H9 (cell line): ENCODE results near the gene TNPO2. TPM values are rescaled to one million over a fixed set of nuclear protein-coding genes. Genes with fewer than 3 reads are reported as not detected.

Experiments used
- DNase-seq: peaks from one replicate; pipeline ENCODE4 v3.0.0-alpha.2; 2017
- H2AFZ ChIP-seq: one replicate; pipeline ENCODE4 v1.6.1; 2013; ENCODE audit warnings: mild to moderate bottlenecking, low read length, control low read depth, moderate library complexity
- H2AK5ac ChIP-seq: 2 replicates; pipeline ENCODE4 v1.6.1; 2013; ENCODE audit warnings: low read length, control low read depth, mixed read lengths; ENCODE audit not compliant: insufficient read length
- H2BK120ac ChIP-seq: one replicate; pipeline ENCODE4 v1.6.1; 2013; ENCODE audit warnings: low read depth, mild to moderate bottlenecking, low read length, control low read depth, inconsistent platforms; ENCODE audit not compliant: poor library complexity, severe bottlenecking
- H2BK12ac ChIP-seq: 2 replicates; pipeline ENCODE4 v1.6.1; 2013; ENCODE audit warnings: low read length, control low read depth, mixed read lengths, low read depth; ENCODE audit not compliant: insufficient read length
- H2BK15ac ChIP-seq: 2 replicates; pipeline ENCODE4 v1.6.1; 2013; ENCODE audit warnings: low read depth, low read length, control low read depth
- H2BK20ac ChIP-seq: one replicate; pipeline ENCODE4 v1.6.1; 2013; ENCODE audit warnings: low read depth, mild to moderate bottlenecking, low read length, control low read depth, inconsistent platforms; ENCODE audit not compliant: poor library complexity, severe bottlenecking
- H2BK5ac ChIP-seq: 2 replicates; pipeline ENCODE4 v1.6.1; 2013; ENCODE audit warnings: low read length, control low read depth, mixed read lengths; ENCODE audit not compliant: insufficient read length
- H3K14ac ChIP-seq: 2 replicates; pipeline ENCODE4 v1.6.1; 2013; ENCODE audit warnings: low read length, control low read depth; ENCODE audit not compliant: insufficient read depth
- H3K18ac ChIP-seq: 2 replicates; pipeline ENCODE4 v1.6.1; 2013; ENCODE audit warnings: low read depth, mild to moderate bottlenecking, mixed read lengths, low read length, control low read depth; ENCODE audit not compliant: insufficient read length
- H3K23ac ChIP-seq: 2 replicates; pipeline ENCODE4 v1.6.1; 2013; ENCODE audit warnings: low read length, control low read depth, mixed read lengths, low read depth; ENCODE audit not compliant: insufficient read length
- H3K23me2 ChIP-seq: 2 replicates; pipeline ENCODE4 v1.6.1; 2013; ENCODE audit warnings: low read depth, mild to moderate bottlenecking, mixed read lengths, low read length, control low read depth; ENCODE audit not compliant: insufficient read length, poor library complexity, severe bottlenecking
- H3K27ac ChIP-seq: 2 replicates; pipeline ENCODE4 v1.5.1; 2013; ENCODE audit warnings: low read length, control low read depth, mixed read lengths, low read depth; ENCODE audit not compliant: insufficient read length
- H3K27me3 ChIP-seq: 2 replicates; pipeline ENCODE4 v1.6.1; 2013; ENCODE audit warnings: low read length, control low read depth, inconsistent platforms; ENCODE audit not compliant: insufficient read depth
- H3K4ac ChIP-seq: 2 replicates; pipeline ENCODE4 v1.6.1; 2013; ENCODE audit warnings: low read depth, mild to moderate bottlenecking, control low read depth, inconsistent platforms, low read length, moderate library complexity
- H3K4me1 ChIP-seq: 2 replicates; pipeline ENCODE4 v1.6.1; 2013; ENCODE audit warnings: low read length, control low read depth, inconsistent platforms; ENCODE audit not compliant: insufficient read depth
- H3K4me2 ChIP-seq: 2 replicates; pipeline ENCODE4 v1.6.1; 2013; ENCODE audit warnings: low read length, control low read depth, mixed read lengths; ENCODE audit not compliant: insufficient read length, insufficient read depth
- H3K56ac ChIP-seq: 2 replicates; pipeline ENCODE4 v1.6.1; 2013; ENCODE audit warnings: low read depth, mild to moderate bottlenecking, mixed read lengths, low read length, control low read depth; ENCODE audit not compliant: insufficient read length
- H3K79me1 ChIP-seq: 2 replicates; pipeline ENCODE4 v1.6.1; 2013; ENCODE audit warnings: low read depth, mild to moderate bottlenecking, moderate library complexity, low read length, control low read depth, inconsistent platforms; ENCODE audit not compliant: insufficient read depth, poor library complexity, severe bottlenecking
- H3K79me2 ChIP-seq: 2 replicates; pipeline ENCODE4 v1.6.1; 2013; ENCODE audit warnings: low read length, control low read depth, inconsistent platforms; ENCODE audit not compliant: insufficient read depth
- H3K9ac ChIP-seq: 2 replicates; pipeline ENCODE4 v1.6.1; 2013; ENCODE audit warnings: low read length, control low read depth, mixed read lengths; ENCODE audit not compliant: insufficient read length; ENCODE audit errors: extremely low read depth
- H3K9me3 ChIP-seq: one replicate; pipeline ENCODE4 v1.6.1; 2013; ENCODE audit warnings: low read depth, low read length, inconsistent platforms; ENCODE audit not compliant: control insufficient read depth
- H3T11ph ChIP-seq: one replicate; pipeline ENCODE4 v1.6.1; 2013; ENCODE audit warnings: mild to moderate bottlenecking, low read length, control low read depth, inconsistent platforms
- H4K20me1 ChIP-seq: one replicate; pipeline ENCODE4 v1.6.1; 2013; ENCODE audit not compliant: control insufficient read depth, insufficient read length, insufficient read depth
- H4K5ac ChIP-seq: 2 replicates; pipeline ENCODE4 v1.6.1; 2013; ENCODE audit warnings: low read depth, mild to moderate bottlenecking, mixed read lengths, low read length, control low read depth; ENCODE audit not compliant: insufficient read length
- H4K8ac ChIP-seq: replicated peaks from 2 replicates; pipeline ENCODE4 v1.6.1; 2013; ENCODE audit warnings: low read length, control low read depth, mixed read lengths, low read depth; ENCODE audit not compliant: insufficient read length
- H4K91ac ChIP-seq: 2 replicates; pipeline ENCODE4 v1.6.1; 2013; ENCODE audit warnings: low read depth, mild to moderate bottlenecking, moderate library complexity, mixed read lengths, low read length, control low read depth; ENCODE audit not compliant: insufficient read length
- H3K27ac Mint-ChIP-seq, 3 experiments: 2 replicates in 2 of 3; 3 replicates in 1 of 3; pipeline ENCODE4 v1.8.0; 2020 to 2021; ENCODE audit warnings: mixed read lengths in 3 of 3, mild to moderate bottlenecking in 1 of 3, moderate library complexity in 1 of 3
- H3K27me3 Mint-ChIP-seq: 2 replicates; pipeline ENCODE4 v1.8.0; 2021; ENCODE audit warnings: low read depth, mild to moderate bottlenecking, moderate library complexity, mixed read lengths
- H3K36me3 Mint-ChIP-seq, 3 experiments: 2 replicates in 2 of 3; 3 replicates in 1 of 3; pipeline ENCODE4 v1.8.0; 2020 to 2021; ENCODE audit warnings: low read depth in 3 of 3, mixed read lengths in 3 of 3; ENCODE audit not compliant: insufficient read depth in 1 of 3
- H3K4me1 Mint-ChIP-seq, 2 experiments: 2 replicates each; pipeline ENCODE4 v1.8.0; 2020; ENCODE audit warnings: mixed read lengths in 2 of 2
- H3K4me3 Mint-ChIP-seq, 2 experiments: 2 replicates in 1 of 2; 3 replicates in 1 of 2; pipeline ENCODE4 v1.8.0; 2020 to 2021; ENCODE audit warnings: mild to moderate bottlenecking in 2 of 2, mixed read lengths in 2 of 2, moderate library complexity in 1 of 2
- H3K9me3 Mint-ChIP-seq, 2 experiments: 2 replicates in 1 of 2; 3 replicates in 1 of 2; pipeline ENCODE4 v1.8.0; 2020; ENCODE audit warnings: mild to moderate bottlenecking in 2 of 2, mixed read lengths in 2 of 2, moderate library complexity in 1 of 2
- CTCF ChIP-seq: fragments of 200-600 bp; sonication (generic); conservative IDR thresholded peaks from 3 replicates; pipeline ENCODE4 v1.8.0; 2021; ENCODE audit warnings: antibody characterized with exemption, mild to moderate bottlenecking
- WGBS: extraction: QIAGEN DNeasy Blood & Tissue Kit; methylation state at CpG from one replicate; pipeline ENCODE4 v1.1.7; 2013; ENCODE audit warnings: missing lambda C conversion rate, low lambda C conversion rate, mixed read lengths; ENCODE audit not compliant: insufficient read length; ENCODE audit errors: extremely low coverage; 5-methylcytosine and 5-hydroxymethylcytosine counted together
- total RNA-seq: library from RNA; stranded (reverse); gene quantifications from 2 replicates; pipeline ENCODE4 v1.2.1, GENCODE V29; 2021

TNPO2 gene
- total RNA-seq, 1 experiment from 2014 or later: 159 TPM

DNA sequence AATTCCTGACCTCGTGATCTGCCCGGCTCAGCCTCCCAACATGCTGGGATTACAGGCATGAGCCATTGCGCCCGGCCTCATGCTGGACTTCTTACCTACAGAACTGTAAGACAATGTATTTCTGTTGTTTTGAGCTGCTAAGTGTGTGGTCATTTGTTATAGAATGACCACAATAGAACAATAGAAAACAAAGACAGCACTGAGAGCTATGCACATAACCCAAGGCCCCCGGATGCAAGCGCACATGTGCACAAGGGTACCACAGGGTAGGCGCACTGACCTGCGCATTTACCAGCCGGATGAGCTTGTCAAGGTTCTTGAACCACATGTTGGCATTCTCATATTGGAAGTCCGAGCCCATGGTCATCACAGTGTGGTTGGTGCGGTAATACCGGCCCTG lies 62.8 kb downstream of the TNPO2 start:
- Histone ChIP-seq H2BK5ac (no peak overlapping the region), H3K27ac (no peak overlapping the region), H3K4me1 (no peaks in the 10 kb centered on the region), H3K27me3 (no peaks in the 10 kb centered on the region), H3K4me2 (no peak overlapping the region), H4K91ac (no peak overlapping the region), H2AK5ac (no peak overlapping the region), H2BK20ac (no peak overlapping the region), H2AFZ (no peak overlapping the region), H2BK12ac (no peak overlapping the region), H3K18ac (no peak overlapping the region), H3K79me1 (no peaks in the 10 kb centered on the region), H4K5ac (no peak overlapping the region), H4K20me1 (no peaks in the 10 kb centered on the region), H3K79me2 (no peaks in the 10 kb centered on the region; the same call in 1 of the 2 replicates), H3K4ac (no peak overlapping the region), H3K23me2 (peaks cover under 1% of the 10 kb centered on the region), H3K23ac (no peak overlapping the region), H4K8ac (no peak overlapping the region), H3T11ph (no peak overlapping the region), H3K9me3 (no peaks in the 10 kb centered on the region), H2BK120ac (no peak overlapping the region), H3K9ac (no peak overlapping the region), H3K14ac (no peak overlapping the region), H2BK15ac (no peak overlapping the region), H3K56ac (no peak overlapping the region)
- H3K4me3 Mint-ChIP-seq: no peak overlapping the region
- no peaks in the 10 kb centered on the region for H3K9me3 Mint-ChIP-seq
- H3K36me3 Mint-ChIP-seq: peaks cover 19 to 52% (median 50%) of the 10 kb centered on the region in 3 experiments
- H3K27ac Mint-ChIP-seq: no peak overlapping the region
- H3K4me1 Mint-ChIP-seq: peaks cover 4 to 21% of the 10 kb centered on the region in 2 experiments
- DNase-seq: no peak
- no peak for TF ChIP-seq CTCF
- H3K27me3 Mint-ChIP-seq: no peaks in the 10 kb centered on the region; the same call in 1 of the 2 replicates
- no CpG with 5 or more reads among the region's 12 CpGs for WGBS
